Liver (tissue), 3 donors: ENCODE results near the gene ACACB.

ENCODE experiments used
- CTCF ChIP-seq: fragments of 150-350 bp; IDR thresholded peaks from 2 replicates; pipeline ENCODE4 v1.5.1; 2017; ENCODE audit warnings: improper control_type of control experiment, low read depth, low read length; ENCODE audit not compliant: missing input control
- EGR1 ChIP-seq, 2 donors: IDR thresholded peaks; 2 replicates each; pipeline ENCODE4 v1.6.1; 2016 to 2018; ENCODE audit warnings: antibody characterized with exemption in 2 of 2, low read depth in 2 of 2
- TAF1 ChIP-seq: conservative IDR thresholded peaks from 2 replicates; pipeline ENCODE4 v1.6.1; 2016; ENCODE audit warnings: antibody characterized with exemption, mild to moderate bottlenecking
- YY1 ChIP-seq: IDR thresholded peaks from 2 replicates; pipeline ENCODE4 v1.6.1; 2016; ENCODE audit warnings: antibody characterized with exemption, mild to moderate bottlenecking
- TF ChIP-seq, protein P1 (sequence below): IDR thresholded peaks from 2 replicates; pipeline ENCODE4 v1.6.1; 2016; ENCODE audit warnings: antibody characterized with exemption
- TF ChIP-seq, protein P2 (sequence below): IDR thresholded peaks from 2 replicates; pipeline ENCODE4 v1.6.1; 2016; ENCODE audit warnings: antibody characterized with exemption
- TF ChIP-seq, protein P3 (sequence below): IDR thresholded peaks from 2 replicates; pipeline ENCODE4 v1.6.1; 2016; ENCODE audit warnings: antibody characterized with exemption, mild to moderate bottlenecking
- donor health status: healthy.
- donor health status: healthy.

DNA sequence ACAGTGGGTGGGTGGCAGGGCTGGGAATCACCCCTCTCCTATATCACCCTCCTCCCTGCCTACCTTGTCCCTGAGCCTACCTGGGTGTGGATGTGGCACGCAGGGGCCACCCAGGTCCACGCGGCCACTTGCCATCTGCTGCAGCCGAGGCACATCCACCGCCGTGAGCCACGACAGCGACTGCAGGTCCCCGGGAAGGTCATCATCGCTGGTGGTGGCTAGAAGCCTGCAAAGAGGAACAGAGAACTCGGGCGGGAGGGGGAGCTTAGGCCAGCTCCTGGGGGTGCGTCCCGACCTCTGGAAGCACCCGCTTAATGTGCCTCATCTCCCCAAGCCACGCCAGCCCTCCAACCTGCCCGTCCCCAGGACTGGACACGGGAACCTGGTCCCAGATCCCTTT, 173.7 kb downstream of the ACACB start:
- no peak for TF ChIP-seq CTCF
- TF ChIP-seq, protein P1, sequence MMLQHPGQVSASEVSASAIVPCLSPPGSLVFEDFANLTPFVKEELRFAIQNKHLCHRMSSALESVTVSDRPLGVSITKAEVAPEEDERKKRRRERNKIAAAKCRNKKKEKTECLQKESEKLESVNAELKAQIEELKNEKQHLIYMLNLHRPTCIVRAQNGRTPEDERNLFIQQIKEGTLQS = no peak
- TF ChIP-seq, protein P2, sequence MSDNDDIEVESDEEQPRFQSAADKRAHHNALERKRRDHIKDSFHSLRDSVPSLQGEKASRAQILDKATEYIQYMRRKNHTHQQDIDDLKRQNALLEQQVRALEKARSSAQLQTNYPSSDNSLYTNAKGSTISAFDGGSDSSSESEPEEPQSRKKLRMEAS = no peak
- no peak for TF ChIP-seq TAF1
- TF ChIP-seq EGR1 (IDR thresholded peaks at IDR 0.05; ENCODE audit: low read depth in 2 of 2) = no peak
- TF ChIP-seq, protein P3, sequence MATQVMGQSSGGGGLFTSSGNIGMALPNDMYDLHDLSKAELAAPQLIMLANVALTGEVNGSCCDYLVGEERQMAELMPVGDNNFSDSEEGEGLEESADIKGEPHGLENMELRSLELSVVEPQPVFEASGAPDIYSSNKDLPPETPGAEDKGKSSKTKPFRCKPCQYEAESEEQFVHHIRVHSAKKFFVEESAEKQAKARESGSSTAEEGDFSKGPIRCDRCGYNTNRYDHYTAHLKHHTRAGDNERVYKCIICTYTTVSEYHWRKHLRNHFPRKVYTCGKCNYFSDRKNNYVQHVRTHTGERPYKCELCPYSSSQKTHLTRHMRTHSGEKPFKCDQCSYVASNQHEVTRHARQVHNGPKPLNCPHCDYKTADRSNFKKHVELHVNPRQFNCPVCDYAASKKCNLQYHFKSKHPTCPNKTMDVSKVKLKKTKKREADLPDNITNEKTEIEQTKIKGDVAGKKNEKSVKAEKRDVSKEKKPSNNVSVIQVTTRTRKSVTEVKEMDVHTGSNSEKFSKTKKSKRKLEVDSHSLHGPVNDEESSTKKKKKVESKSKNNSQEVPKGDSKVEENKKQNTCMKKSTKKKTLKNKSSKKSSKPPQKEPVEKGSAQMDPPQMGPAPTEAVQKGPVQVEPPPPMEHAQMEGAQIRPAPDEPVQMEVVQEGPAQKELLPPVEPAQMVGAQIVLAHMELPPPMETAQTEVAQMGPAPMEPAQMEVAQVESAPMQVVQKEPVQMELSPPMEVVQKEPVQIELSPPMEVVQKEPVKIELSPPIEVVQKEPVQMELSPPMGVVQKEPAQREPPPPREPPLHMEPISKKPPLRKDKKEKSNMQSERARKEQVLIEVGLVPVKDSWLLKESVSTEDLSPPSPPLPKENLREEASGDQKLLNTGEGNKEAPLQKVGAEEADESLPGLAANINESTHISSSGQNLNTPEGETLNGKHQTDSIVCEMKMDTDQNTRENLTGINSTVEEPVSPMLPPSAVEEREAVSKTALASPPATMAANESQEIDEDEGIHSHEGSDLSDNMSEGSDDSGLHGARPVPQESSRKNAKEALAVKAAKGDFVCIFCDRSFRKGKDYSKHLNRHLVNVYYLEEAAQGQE = no peak
- no peak for TF ChIP-seq YY1
